Measurements from ENCODE around the gene NFATC2.

Gene NFATC2

GRCh38 chr20:51509208-51509607, 33.3 kb downstream of the NFATC2 start:
- Histone ChIP-seq H3K4me1 (ENCODE audit: control insufficient read depth, low read length) (peaks cover 31% of the 10 kb centered on the region), H3K27me3 (ENCODE audit: control insufficient read depth, low read length) (no peaks in the 10 kb centered on the region), H3K36me3 (ENCODE audit: control insufficient read depth, low read length) (peaks cover 62% of the 10 kb centered on the region), H3K27ac (ENCODE audit: low read depth, low read length) (no peak overlapping the region), H3K4me3 (ENCODE audit: low read length) (no peak overlapping the region), H3K79me2 (ENCODE audit: control insufficient read depth, low read length) (peaks cover 4% of the 10 kb centered on the region; the same call in 1 of the 2 replicates), H3K9me3 (ENCODE audit: control insufficient read depth, insufficient read depth, low read length) (no peaks in the 10 kb centered on the region), H4K20me1 (ENCODE audit: control insufficient read depth, insufficient read depth, low read depth, low read length) (no peaks in the 10 kb centered on the region), H3F3A (ENCODE audit: control insufficient read depth, insufficient read depth) (no peaks in the 10 kb centered on the region), H3K4me2 (ENCODE audit: low read length) (no peak overlapping the region), H3K9me2 (replicated peaks; ENCODE audit: control insufficient read depth, low read length) (no peaks in the 10 kb centered on the region)
- TF ChIP-seq EZH2phosphoT487 (IDR thresholded peaks at IDR 0.05; ENCODE audit: borderline replicate concordance, low read length), result no peak
- no peak for TF ChIP-seq CTCF (IDR thresholded peaks at IDR 0.05; ENCODE audit: low read depth, low read length, poor library complexity, severe bottlenecking)

- Histone ChIP-seq H3K79me2 (ENCODE audit: control insufficient read depth, low read length) (peaks cover 4% of the 10 kb centered on the region; the same call in 1 of the 2 replicates), H3K9me2 (replicated peaks; ENCODE audit: control insufficient read depth, low read length) (no peaks in the 10 kb centered on the region), H4K20me1 (ENCODE audit: control insufficient read depth, insufficient read depth, low read depth, low read length) (no peaks in the 10 kb centered on the region), H3F3A (ENCODE audit: control insufficient read depth, insufficient read depth) (no peaks in the 10 kb centered on the region), H3K9me3 (ENCODE audit: control insufficient read depth, insufficient read depth, low read length) (no peaks in the 10 kb centered on the region), H3K36me3 (ENCODE audit: control insufficient read depth, low read length) (peaks cover 57% of the 10 kb centered on the region), H3K4me1 (ENCODE audit: control insufficient read depth, low read length) (peaks cover 27% of the 10 kb centered on the region), H3K27ac (ENCODE audit: low read depth, low read length) (no peak overlapping the region), H3K27me3 (ENCODE audit: control insufficient read depth, low read length) (no peaks in the 10 kb centered on the region), H3K4me3 (ENCODE audit: low read length) (no peak overlapping the region), H3K4me2 (ENCODE audit: low read length) (no peak overlapping the region)
- TF ChIP-seq CTCF (IDR thresholded peaks at IDR 0.05; ENCODE audit: low read depth, low read length, poor library complexity, severe bottlenecking) (no peak), EZH2phosphoT487 (IDR thresholded peaks at IDR 0.05; ENCODE audit: borderline replicate concordance, low read length) (no peak)
These were observed 33.7 kb downstream of the NFATC2 start for GRCh38 chr20:51508780-51509179.

GRCh38 chr20:51508158-51508557, 34.4 kb downstream of the NFATC2 start:
- Histone ChIP-seq H3K27me3 (ENCODE audit: control insufficient read depth, low read length) (no peaks in the 10 kb centered on the region), H3F3A (ENCODE audit: control insufficient read depth, insufficient read depth) (no peaks in the 10 kb centered on the region), H4K20me1 (ENCODE audit: control insufficient read depth, insufficient read depth, low read depth, low read length) (no peaks in the 10 kb centered on the region), H3K4me3 (ENCODE audit: low read length) (no peak overlapping the region), H3K9me2 (replicated peaks; ENCODE audit: control insufficient read depth, low read length) (no peaks in the 10 kb centered on the region), H3K9me3 (ENCODE audit: control insufficient read depth, insufficient read depth, low read length) (no peaks in the 10 kb centered on the region), H3K79me2 (ENCODE audit: control insufficient read depth, low read length) (peaks cover 7% of the 10 kb centered on the region), H3K36me3 (ENCODE audit: control insufficient read depth, low read length) (peaks cover 52% of the 10 kb centered on the region), H3K27ac (ENCODE audit: low read depth, low read length) (no peak overlapping the region), H3K4me1 (ENCODE audit: control insufficient read depth, low read length) (peaks cover 21% of the 10 kb centered on the region), H3K4me2 (ENCODE audit: low read length) (no peak overlapping the region)
- TF ChIP-seq CTCF (IDR thresholded peaks at IDR 0.05; ENCODE audit: low read depth, low read length, poor library complexity, severe bottlenecking), result no peak
- TF ChIP-seq EZH2phosphoT487 (IDR thresholded peaks at IDR 0.05; ENCODE audit: borderline replicate concordance, low read length), result no peak

Measured in DOHH2 (cell line).